MM.1S (cell line): ENCODE data around the gene LNX1.

ENCODE experiments used
- DNase-seq: peaks from one replicate; pipeline ENCODE4 v3.0.0-alpha.2; 2015
- H2AFZ ChIP-seq: fragments of 300-600 bp; sonication (generic); 2 replicates; pipeline ENCODE4 v1.6.0; 2016; ENCODE audit warnings: antibody characterized with exemption, low read length
- H3F3A ChIP-seq: fragments of 300-600 bp; sonication (generic); 2 replicates; pipeline ENCODE4 v1.6.1; 2016; ENCODE audit warnings: mild to moderate bottlenecking, antibody characterized with exemption, low read length, moderate library complexity, mixed read lengths; ENCODE audit not compliant: insufficient read depth
- H3K27ac ChIP-seq: fragments of 300-600 bp; sonication (generic); 2 replicates; pipeline ENCODE4 v1.5.1; 2016; ENCODE audit warnings: mild to moderate bottlenecking, low read length
- H3K27me3 ChIP-seq: fragments of 300-600 bp; sonication (generic); replicated peaks from 2 replicates; pipeline ENCODE4 v1.6.0; 2016; ENCODE audit warnings: low read length; ENCODE audit not compliant: insufficient read depth
- H3K36me3 ChIP-seq: fragments of 300-600 bp; sonication (generic); replicated peaks from 2 replicates; pipeline ENCODE4 v1.6.1; 2016; ENCODE audit warnings: mild to moderate bottlenecking, low read length, mixed read lengths; ENCODE audit not compliant: insufficient read depth
- H3K4me1 ChIP-seq: fragments of 300-600 bp; sonication (generic); 2 replicates; pipeline ENCODE4 v1.6.1; 2016; ENCODE audit warnings: low read length, mixed read lengths
- H3K4me2 ChIP-seq: fragments of 300-600 bp; sonication (generic); 2 replicates; pipeline ENCODE4 v1.6.0; 2016; ENCODE audit warnings: low read depth, low read length
- H3K4me3 ChIP-seq: fragments of 300-600 bp; sonication (generic); 2 replicates; pipeline ENCODE4 v1.5.1; 2016; ENCODE audit warnings: low read length, mixed read lengths
- H3K79me2 ChIP-seq: fragments of 300-600 bp; sonication (generic); 2 replicates; pipeline ENCODE4 v1.6.1; 2016; ENCODE audit warnings: mixed run types, low read length, mixed read lengths
- H3K9ac ChIP-seq: fragments of 300-600 bp; sonication (generic); 2 replicates; pipeline ENCODE4 v1.6.1; 2016; ENCODE audit warnings: low read length, mixed read lengths
- H3K9me2 ChIP-seq: fragments of 300-600 bp; sonication (generic); replicated peaks from 2 replicates; pipeline ENCODE4 v1.6.1; 2016; ENCODE audit warnings: mild to moderate bottlenecking, low read length, mixed read lengths; ENCODE audit not compliant: insufficient read depth
- H3K9me3 ChIP-seq: fragments of 300-600 bp; sonication (generic); replicated peaks from 2 replicates; pipeline ENCODE4 v1.6.1; 2016; ENCODE audit warnings: mild to moderate bottlenecking, low read length, mixed read lengths; ENCODE audit not compliant: insufficient read depth
- H4K20me1 ChIP-seq: fragments of 300-600 bp; sonication (generic); 2 replicates; pipeline ENCODE4 v1.6.1; 2016; ENCODE audit warnings: mild to moderate bottlenecking, low read length, moderate library complexity, mixed read lengths; ENCODE audit not compliant: insufficient read depth
- EZH2 ChIP-seq: fragments of 300-600 bp; sonication (generic); optimal IDR thresholded peaks from 2 replicates; pipeline ENCODE3; 2017; ENCODE audit warnings: low read depth, mild to moderate bottlenecking, antibody characterized with exemption, low read length, mixed read lengths
- EZH2phosphoT487 ChIP-seq: fragments of 300-600 bp; sonication (generic); IDR thresholded peaks from 2 replicates; pipeline ENCODE4 v1.6.1; 2018; ENCODE audit warnings: antibody characterized with exemption, low read length
- TF ChIP-seq, protein P1 (sequence below): fragments of 300-600 bp; sonication (generic); IDR thresholded peaks from 2 replicates; pipeline ENCODE4 v1.5.1; 2016; ENCODE audit warnings: antibody characterized with exemption, low read length, mixed read lengths

The LNX1 gene

DNA sequence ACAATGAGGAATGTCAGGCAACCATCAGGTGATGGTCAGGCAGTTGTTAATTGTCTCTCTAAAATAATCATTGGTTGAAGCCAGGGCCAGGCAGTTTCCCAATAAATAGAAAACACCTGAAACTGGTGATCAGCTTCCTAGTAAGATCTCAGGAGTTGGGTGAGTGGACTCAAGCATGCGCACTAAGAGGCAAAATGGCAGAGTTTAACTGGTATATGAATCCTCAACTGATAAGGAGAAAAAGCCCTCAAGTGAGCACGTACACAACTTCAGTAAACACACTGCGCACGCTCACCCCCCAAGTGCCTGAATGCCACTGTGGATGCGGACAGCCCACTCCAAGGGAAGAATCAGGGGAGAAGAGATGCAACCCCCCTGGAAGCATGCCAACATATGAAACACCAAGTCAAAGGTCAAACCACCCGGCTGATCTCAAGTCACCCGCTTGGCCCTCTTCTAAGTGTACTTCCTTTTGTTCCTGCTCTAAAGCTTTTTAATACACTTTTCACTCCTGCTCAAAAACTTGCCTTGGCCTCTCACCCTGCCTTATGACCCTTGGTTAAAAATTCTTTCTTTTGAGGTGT is 39.9 kb downstream of the LNX1 start:
- H3F3A ChIP-seq = no peaks in the 10 kb centered on the region
- no peaks in the 10 kb centered on the region for H3K9me3 ChIP-seq
- H4K20me1 ChIP-seq = no peaks in the 10 kb centered on the region
- no peak overlapping the region for H3K4me3 ChIP-seq
- H3K9ac ChIP-seq = no peak overlapping the region
- no peaks in the 10 kb centered on the region for H3K79me2 ChIP-seq
- TF ChIP-seq EZH2 (no peak), EZH2phosphoT487 (no peak)
- TF ChIP-seq, protein P1, sequence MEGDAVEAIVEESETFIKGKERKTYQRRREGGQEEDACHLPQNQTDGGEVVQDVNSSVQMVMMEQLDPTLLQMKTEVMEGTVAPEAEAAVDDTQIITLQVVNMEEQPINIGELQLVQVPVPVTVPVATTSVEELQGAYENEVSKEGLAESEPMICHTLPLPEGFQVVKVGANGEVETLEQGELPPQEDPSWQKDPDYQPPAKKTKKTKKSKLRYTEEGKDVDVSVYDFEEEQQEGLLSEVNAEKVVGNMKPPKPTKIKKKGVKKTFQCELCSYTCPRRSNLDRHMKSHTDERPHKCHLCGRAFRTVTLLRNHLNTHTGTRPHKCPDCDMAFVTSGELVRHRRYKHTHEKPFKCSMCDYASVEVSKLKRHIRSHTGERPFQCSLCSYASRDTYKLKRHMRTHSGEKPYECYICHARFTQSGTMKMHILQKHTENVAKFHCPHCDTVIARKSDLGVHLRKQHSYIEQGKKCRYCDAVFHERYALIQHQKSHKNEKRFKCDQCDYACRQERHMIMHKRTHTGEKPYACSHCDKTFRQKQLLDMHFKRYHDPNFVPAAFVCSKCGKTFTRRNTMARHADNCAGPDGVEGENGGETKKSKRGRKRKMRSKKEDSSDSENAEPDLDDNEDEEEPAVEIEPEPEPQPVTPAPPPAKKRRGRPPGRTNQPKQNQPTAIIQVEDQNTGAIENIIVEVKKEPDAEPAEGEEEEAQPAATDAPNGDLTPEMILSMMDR = no peak
- H3K27me3 ChIP-seq = no peaks in the 10 kb centered on the region
- no peaks in the 10 kb centered on the region for H3K9me2 ChIP-seq
- H3K4me1 ChIP-seq = no peaks in the 10 kb centered on the region
- no peak overlapping the region for H3K27ac ChIP-seq
- no peak overlapping the region for H2AFZ ChIP-seq
- DNase-seq = no peak
- no peak overlapping the region for H3K4me2 ChIP-seq
- H3K36me3 ChIP-seq = no peaks in the 10 kb centered on the region

DNA sequence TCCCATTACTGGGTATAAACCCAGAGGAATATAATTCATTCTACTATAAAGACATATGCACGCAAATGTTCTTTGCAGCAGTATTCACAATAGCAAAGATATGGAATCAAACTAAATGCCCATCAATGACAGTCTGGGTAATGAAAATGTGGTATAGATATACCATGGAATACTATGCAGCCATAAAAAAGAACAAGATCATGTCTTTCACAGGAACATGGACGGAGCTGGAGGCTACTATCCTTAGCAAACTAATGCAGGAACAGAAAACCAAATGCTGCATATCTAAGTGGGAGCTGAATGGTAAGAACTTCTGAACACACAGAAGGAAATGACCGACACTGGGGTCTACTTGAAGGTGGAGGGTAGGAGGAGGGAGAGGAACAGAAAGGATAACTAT is 42.6 kb downstream of the LNX1 start:
- Histone ChIP-seq H3F3A (no peaks in the 10 kb centered on the region), H4K20me1 (no peaks in the 10 kb centered on the region), H3K4me2 (no peak overlapping the region), H3K36me3 (no peaks in the 10 kb centered on the region), H3K9me3 (no peaks in the 10 kb centered on the region), H3K9me2 (no peaks in the 10 kb centered on the region), H2AFZ (no peak overlapping the region), H3K4me3 (no peak overlapping the region), H3K4me1 (no peaks in the 10 kb centered on the region), H3K27ac (no peak overlapping the region), H3K9ac (no peak overlapping the region), H3K79me2 (no peaks in the 10 kb centered on the region), H3K27me3 (no peaks in the 10 kb centered on the region)
- DNase-seq = no peak
- TF ChIP-seq EZH2phosphoT487 (no peak), EZH2 (no peak)
- TF ChIP-seq, protein P1 = no peak

DNA sequence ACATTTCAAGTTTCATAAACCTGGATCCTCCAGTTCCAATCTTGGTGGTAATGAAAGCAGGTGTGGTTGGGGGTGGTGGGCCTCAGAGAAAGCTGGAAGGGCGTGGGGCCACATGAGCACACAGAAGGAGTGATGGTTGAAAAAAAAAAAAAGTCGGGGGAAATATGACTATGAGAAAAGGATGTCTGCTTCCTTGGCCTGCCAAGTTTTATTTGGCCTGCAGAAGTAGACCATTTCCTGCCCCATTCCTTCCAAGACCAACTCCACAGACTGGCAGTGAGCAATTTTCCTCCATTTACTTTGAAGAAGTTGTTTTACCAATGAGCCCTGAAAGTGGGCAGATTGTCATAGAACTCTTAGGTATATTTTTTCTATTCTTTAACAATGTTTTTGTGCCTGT is 43.3 kb downstream of the LNX1 start:
- Histone ChIP-seq H3K27ac (no peak overlapping the region), H3K4me2 (no peak overlapping the region), H3K9ac (no peak overlapping the region), H3K79me2 (no peaks in the 10 kb centered on the region), H3F3A (no peaks in the 10 kb centered on the region), H3K36me3 (no peaks in the 10 kb centered on the region), H4K20me1 (no peaks in the 10 kb centered on the region), H3K9me2 (no peaks in the 10 kb centered on the region), H3K27me3 (no peaks in the 10 kb centered on the region), H2AFZ (no peak overlapping the region), H3K4me1 (no peaks in the 10 kb centered on the region), H3K4me3 (no peak overlapping the region), H3K9me3 (no peaks in the 10 kb centered on the region)
- DNase-seq = no peak
- TF ChIP-seq EZH2 = no peak
- TF ChIP-seq EZH2phosphoT487 = no peak

- no peaks in the 10 kb centered on the region for H3K27me3 ChIP-seq
- TF ChIP-seq, protein P1 = no peak
- TF ChIP-seq EZH2phosphoT487 (no peak), EZH2 (no peak)
- no peaks in the 10 kb centered on the region for H3K9me3 ChIP-seq
- H3K36me3 ChIP-seq = no peaks in the 10 kb centered on the region
- H3K27ac ChIP-seq = no peak overlapping the region
- no peaks in the 10 kb centered on the region for H3K79me2 ChIP-seq
- H3K4me2 ChIP-seq = no peak overlapping the region
- no peak overlapping the region for H2AFZ ChIP-seq
- no peaks in the 10 kb centered on the region for H4K20me1 ChIP-seq
- DNase-seq = no peak
- H3K4me3 ChIP-seq = no peak overlapping the region
- no peaks in the 10 kb centered on the region for H3K9me2 ChIP-seq
- H3K9ac ChIP-seq = no peak overlapping the region
- no peaks in the 10 kb centered on the region for H3K4me1 ChIP-seq
- no peaks in the 10 kb centered on the region for H3F3A ChIP-seq
Observed at GRCh38 chr4:53545942-53546581, 45.2 kb downstream of the LNX1 start.
